HCT116 (cell line): ENCODE results near the gene MYRFL. TPM values are rescaled to one million over a fixed set of nuclear protein-coding genes. Genes with fewer than 3 reads are reported as not detected.

ENCODE experiments used
- ATAC-seq: fragments of 200-7000 bp; cut with Tn5 transposase; 2 replicates; pipeline ENCODE4 v1.9.1; 2020; ENCODE audit warnings: mild to moderate bottlenecking, moderate library complexity
- BruUV-seq: library from RNA; stranded (reverse); fragments of 400-500 nt; replicated peaks from 2 replicates; lab custom pipeline; 2021; lab: Mats Ljungman, UMichigan
- CTCF ChIA-PET: fragments of 300-600 bp; sonication (Branson Sonifier 250); formaldehyde crosslinking; loops from one replicate; lab custom pipeline; 2021; ENCODE audit warnings: antibody characterized with exemption; lab: Charles Lee
- POLR2A ChIA-PET: fragments of 300-600, 350-600 bp; sonication (Branson Sonifier 250); formaldehyde crosslinking; loops from one replicate; lab custom pipeline; 2021; ENCODE audit warnings: antibody characterized with exemption; lab: Charles Lee
- RAD21 ChIA-PET, 2 experiments: fragments of 300-600 bp; sonication (Branson Sonifier 250); formaldehyde crosslinking; loops; one replicate each; lab custom pipeline; 2023; ENCODE audit warnings: low total read pairs in 2 of 2; ENCODE audit not compliant: uncharacterized antibody in 2 of 2, unreplicated experiment in 2 of 2, low non-redundant PET in 1 of 2; lab: Charles Lee
- DNase-seq: peaks from one replicate; pipeline ENCODE4 v3.0.0-alpha.2; 2010; ENCODE audit warnings: low read depth, low spot score
- H2AFZ ChIP-seq: fragments of 200-600 bp; shearing (Covaris generic), sonication (generic); 2 replicates; pipeline ENCODE4 v1.6.1; 2017; ENCODE audit warnings: low read depth, mixed run types, mixed read lengths, antibody characterized with exemption, low read length; ENCODE audit not compliant: poor library complexity, severe bottlenecking
- H3K27ac ChIP-seq: 2 replicates; pipeline ENCODE4 v1.5.1; 2012; ENCODE audit warnings: low read depth, low read length
- H3K27me3 ChIP-seq: fragments of 200-600 bp; sonication (generic); 2 replicates; pipeline ENCODE4 v1.6.1; 2016; ENCODE audit warnings: mixed run types, low read length, mixed read lengths; ENCODE audit not compliant: insufficient read depth
- H3K36me3 ChIP-seq, 2 experiments: fragments of 200-500 bp in 1 of 2; fragments of 200-600 bp in 1 of 2; sonication (Bioruptor generic) in 1 of 2; sonication (generic) in 1 of 2; 2 replicates each; pipeline versions ENCODE4 v1.5.1 to v1.6.1; 2014 to 2016; ENCODE audit warnings: low read length in 2 of 2, inconsistent platforms in 1 of 2, mixed read lengths in 1 of 2, mixed run types in 1 of 2; ENCODE audit not compliant: insufficient read depth in 2 of 2, control insufficient read depth in 1 of 2
- H3K4me1 ChIP-seq, 2 experiments: fragments of 200-600 bp in 1 of 2; sonication (generic) in 1 of 2; 2 replicates each; pipeline versions ENCODE4 v1.5.1 to v1.6.1; 2012 to 2017; ENCODE audit warnings: low read length in 2 of 2, inconsistent platforms in 1 of 2, mild to moderate bottlenecking in 1 of 2, mixed read lengths in 1 of 2, mixed run types in 1 of 2, moderate library complexity in 1 of 2; ENCODE audit not compliant: insufficient read depth in 2 of 2, control insufficient read depth in 1 of 2
- H3K4me2 ChIP-seq: fragments of 200-600 bp; sonication (generic); 2 replicates; pipeline ENCODE4 v1.6.1; 2017; ENCODE audit warnings: mixed run types, low read length, mixed read lengths
- H3K4me3 ChIP-seq, 2 experiments: fragments of 200-600 bp in 1 of 2; sonication (generic) in 1 of 2; replicated peaks in 1 of 2; 2 replicates each; pipeline ENCODE4 v1.5.1; 2011 to 2016; ENCODE audit warnings: low read length in 2 of 2, control low read depth in 1 of 2, low read depth in 1 of 2, mild to moderate bottlenecking in 1 of 2, mixed read lengths in 1 of 2, mixed run types in 1 of 2
- H3K79me2 ChIP-seq: fragments of 200-600 bp; sonication (generic); 2 replicates; pipeline ENCODE4 v1.6.1; 2017; ENCODE audit warnings: mild to moderate bottlenecking, mixed run types, low read length, moderate library complexity, mixed read lengths; ENCODE audit not compliant: insufficient read depth
- H3K9ac ChIP-seq: fragments of 200-600 bp; sonication (generic); 2 replicates; pipeline ENCODE4 v1.6.1; 2016; ENCODE audit warnings: low read length, mixed read lengths
- H3K9me2 ChIP-seq: fragments of 200-600 bp; sonication (generic), shearing (Covaris generic); 2 replicates; pipeline ENCODE4 v1.6.1; 2017; ENCODE audit warnings: mixed run types, mild to moderate bottlenecking, moderate library complexity; ENCODE audit not compliant: insufficient read depth
- H3K9me3 ChIP-seq, 2 experiments: fragments of 200-500 bp in 1 of 2; fragments of 200-600 bp in 1 of 2; sonication (Bioruptor generic) in 1 of 2; sonication (generic) in 1 of 2; 2 replicates each; pipeline ENCODE4 v1.6.1; 2014 to 2017; ENCODE audit warnings: low read length in 2 of 2, mixed read lengths in 2 of 2, inconsistent platforms in 1 of 2, low read depth in 1 of 2, mild to moderate bottlenecking in 1 of 2, mixed run types in 1 of 2, moderate library complexity in 1 of 2; ENCODE audit not compliant: control insufficient read depth in 1 of 2, insufficient read depth in 1 of 2
- H4K20me1 ChIP-seq: fragments of 200-600 bp; sonication (generic), shearing (Covaris generic); 2 replicates; pipeline ENCODE4 v1.6.1; 2017; ENCODE audit warnings: mixed run types, mild to moderate bottlenecking, moderate library complexity; ENCODE audit not compliant: insufficient read depth
- CBX3 ChIP-seq: IDR thresholded peaks from 2 replicates; pipeline ENCODE4 v1.6.1; 2012; ENCODE audit warnings: low read depth
- CEBPB ChIP-seq: IDR thresholded peaks from 2 replicates; pipeline ENCODE4 v1.6.1; 2012; ENCODE audit warnings: low read depth
- CTCF ChIP-seq, 3 experiments: fragments of 200-600 bp in 1 of 3; sonication (generic) in 1 of 3; IDR thresholded peaks in 2 of 3; conservative IDR thresholded peaks in 1 of 3; 2 replicates each; pipeline ENCODE4 v1.5.1; 2012 to 2017; ENCODE audit warnings: low read depth in 2 of 3, low read length in 2 of 3, antibody characterized with exemption in 1 of 3, borderline replicate concordance in 1 of 3, control low read depth in 1 of 3, mild to moderate bottlenecking in 1 of 3, mixed read lengths in 1 of 3, mixed run types in 1 of 3, moderate library complexity in 1 of 3; ENCODE audit not compliant: insufficient read depth in 1 of 3
- ELF1 ChIP-seq: IDR thresholded peaks from 2 replicates; pipeline ENCODE4 v1.6.1; 2012; ENCODE audit warnings: low read depth, borderline replicate concordance
- EZH2phosphoT487 ChIP-seq: fragments of 200-600 bp; IDR thresholded peaks from 2 replicates; pipeline ENCODE4 v1.6.1; 2018; ENCODE audit warnings: antibody characterized with exemption, borderline replicate concordance
- FOSL1 ChIP-seq: IDR thresholded peaks from 2 replicates; pipeline ENCODE4 v1.6.1; 2012; ENCODE audit warnings: low read depth
- JUND ChIP-seq: IDR thresholded peaks from 2 replicates; pipeline ENCODE4 v1.6.1; 2012
- MAX ChIP-seq: IDR thresholded peaks from 2 replicates; pipeline ENCODE4 v1.6.1; 2012
- POLR2A ChIP-seq: IDR thresholded peaks from 2 replicates; pipeline ENCODE4 v1.7.0; 2011; ENCODE audit warnings: borderline replicate concordance; ENCODE audit not compliant: insufficient read depth, insufficient read length; ENCODE audit errors: extremely low read depth
- POLR2AphosphoS5 ChIP-seq: IDR thresholded peaks from 2 replicates; pipeline ENCODE4 v1.6.1; 2011; ENCODE audit warnings: mild to moderate bottlenecking, low read depth, low read length, moderate library complexity
- RAD21 ChIP-seq: IDR thresholded peaks from 2 replicates; pipeline ENCODE4 v1.6.1; 2012; ENCODE audit warnings: low read depth, mild to moderate bottlenecking
- REST ChIP-seq: IDR thresholded peaks from 2 replicates; pipeline ENCODE4 v1.6.1; 2012; ENCODE audit warnings: low read depth
- SIN3A ChIP-seq: IDR thresholded peaks from 2 replicates; pipeline ENCODE4 v1.6.1; 2012; ENCODE audit warnings: low read depth
- SP1 ChIP-seq: IDR thresholded peaks from 2 replicates; pipeline ENCODE4 v1.6.1; 2012; ENCODE audit warnings: low read depth
- SRF ChIP-seq: IDR thresholded peaks from 2 replicates; pipeline ENCODE4 v1.6.1; 2012; ENCODE audit warnings: low read depth
- TCF7L2 ChIP-seq: IDR thresholded peaks from 2 replicates; pipeline ENCODE4 v1.7.0; 2011; ENCODE audit warnings: borderline replicate concordance, inconsistent platforms; ENCODE audit not compliant: insufficient read depth, insufficient read length; ENCODE audit errors: extremely low read depth
- YY1 ChIP-seq: IDR thresholded peaks from 2 replicates; pipeline ENCODE4 v1.6.1; 2011; ENCODE audit warnings: low read length, low read depth, moderate library complexity, mild to moderate bottlenecking; ENCODE audit not compliant: insufficient replicate concordance; ENCODE audit errors: extremely low read depth
- ZFX ChIP-seq: fragments of 450-650 bp; IDR thresholded peaks from 2 replicates; pipeline ENCODE4 v1.6.1; 2017
- ZNF274 ChIP-seq: fragments of 200-500 bp; sonication (Bioruptor generic); IDR thresholded peaks from 2 replicates; pipeline ENCODE4 v1.6.1; 2014; ENCODE audit warnings: mild to moderate bottlenecking, low read depth, low read length, inconsistent platforms
- intact Hi-C: fragments of 100-400 bp; cut with micrococcal nuclease; formaldehyde crosslinking; loops from 2 replicates; pipeline ENCODE4 v1.10.0; 2022
- total RNA-seq: library from RNA; stranded (reverse); gene quantifications from one replicate; pipeline ENCODE4 v1.2.1, GENCODE V29; 2021; ENCODE audit not compliant: unreplicated experiment
- TF ChIP-seq, protein P1 (sequence below): IDR thresholded peaks from 2 replicates; pipeline ENCODE4 v1.6.1; 2011; ENCODE audit warnings: mild to moderate bottlenecking, low read length, moderate library complexity; ENCODE audit not compliant: insufficient replicate concordance; ENCODE audit errors: extremely low read depth

Gene MYRFL
- total RNA-seq, 1 experiment from 2014 or later: 0.30 TPM

DNA sequence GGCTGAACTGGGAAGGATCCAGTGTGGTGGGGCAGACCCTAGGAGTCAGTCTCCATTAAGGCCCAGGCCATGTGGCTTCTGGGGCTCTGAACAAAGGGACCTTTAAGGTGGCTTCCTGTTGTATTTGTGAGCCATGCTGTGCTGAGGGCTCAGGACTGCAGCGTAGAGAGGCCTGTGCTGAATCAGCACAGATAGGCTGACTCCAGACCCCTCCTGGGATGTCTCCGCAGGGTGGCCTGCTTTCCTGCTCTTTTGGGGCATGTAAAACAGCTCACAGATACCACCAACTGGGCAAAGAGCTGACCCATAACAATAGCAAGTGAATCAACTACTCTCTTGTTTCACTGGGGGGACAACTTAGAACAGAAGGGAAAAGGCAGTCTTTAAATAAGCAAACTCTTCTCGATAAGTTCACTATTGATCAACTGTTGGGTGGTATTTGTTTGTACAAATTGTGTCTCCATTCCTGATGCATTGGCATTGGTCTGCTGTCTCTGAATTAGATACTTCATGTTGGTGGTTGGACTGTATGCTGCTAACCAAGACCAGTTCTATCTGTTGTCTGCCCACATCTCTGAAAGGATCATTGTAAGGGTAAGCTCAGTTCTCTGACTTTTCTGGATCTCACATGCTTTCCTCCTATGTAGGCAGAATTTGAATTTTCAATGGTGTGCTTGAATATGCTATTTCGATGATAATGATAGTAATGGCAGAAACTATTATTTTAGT is 71.8 kb downstream of the MYRFL start:
- Histone ChIP-seq H3K27me3 (no peaks in the 10 kb centered on the region), H3K27ac (no peak overlapping the region), H3K79me2 (no peaks in the 10 kb centered on the region), H2AFZ (no peak overlapping the region), H3K9me3 (no peaks in the 10 kb centered on the region), H3K9ac (no peak overlapping the region), H3K4me1 (no peaks in the 10 kb centered on the region), H3K4me3 (no peak overlapping the region), H4K20me1 (no peaks in the 10 kb centered on the region), H3K4me2 (no peak overlapping the region), H3K9me2 (no peaks in the 10 kb centered on the region), H3K36me3 (no peaks in the 10 kb centered on the region)
- DNase-seq (no peak), ATAC-seq (no peak)
- TF ChIP-seq MAX: no peak
- no peak for TF ChIP-seq ZNF274
- no peak for TF ChIP-seq REST
- TF ChIP-seq CBX3: no peak
- no peak for TF ChIP-seq YY1
- no peak for TF ChIP-seq SP1
- no peak for TF ChIP-seq RAD21
- no peak for TF ChIP-seq SRF
- TF ChIP-seq CTCF (IDR thresholded peaks at IDR 0.05 in 2 of 3, conservative IDR thresholded peaks at IDR 0.05 in 1 of 3; ENCODE audit: borderline replicate concordance in 1 of 3, insufficient read depth in 1 of 3, low read depth in 2 of 3, low read length in 2 of 3): no peak
- no peak for TF ChIP-seq TCF7L2
- no peak for TF ChIP-seq ELF1
- no peak for TF ChIP-seq CEBPB
- TF ChIP-seq EZH2phosphoT487: no peak
- TF ChIP-seq POLR2A: no peak
- TF ChIP-seq JUND: no peak
- no peak for TF ChIP-seq ZFX
- TF ChIP-seq POLR2AphosphoS5: no peak
- no peak for TF ChIP-seq SIN3A
- TF ChIP-seq, protein P1, sequence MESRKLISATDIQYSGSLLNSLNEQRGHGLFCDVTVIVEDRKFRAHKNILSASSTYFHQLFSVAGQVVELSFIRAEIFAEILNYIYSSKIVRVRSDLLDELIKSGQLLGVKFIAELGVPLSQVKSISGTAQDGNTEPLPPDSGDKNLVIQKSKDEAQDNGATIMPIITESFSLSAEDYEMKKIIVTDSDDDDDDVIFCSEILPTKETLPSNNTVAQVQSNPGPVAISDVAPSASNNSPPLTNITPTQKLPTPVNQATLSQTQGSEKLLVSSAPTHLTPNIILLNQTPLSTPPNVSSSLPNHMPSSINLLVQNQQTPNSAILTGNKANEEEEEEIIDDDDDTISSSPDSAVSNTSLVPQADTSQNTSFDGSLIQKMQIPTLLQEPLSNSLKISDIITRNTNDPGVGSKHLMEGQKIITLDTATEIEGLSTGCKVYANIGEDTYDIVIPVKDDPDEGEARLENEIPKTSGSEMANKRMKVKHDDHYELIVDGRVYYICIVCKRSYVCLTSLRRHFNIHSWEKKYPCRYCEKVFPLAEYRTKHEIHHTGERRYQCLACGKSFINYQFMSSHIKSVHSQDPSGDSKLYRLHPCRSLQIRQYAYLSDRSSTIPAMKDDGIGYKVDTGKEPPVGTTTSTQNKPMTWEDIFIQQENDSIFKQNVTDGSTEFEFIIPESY: no peak
- TF ChIP-seq FOSL1: no peak
- POLR2A ChIA-PET: no interaction called here
- RAD21 ChIA-PET: no interaction called here
- CTCF ChIA-PET: no interaction called here
- BruUV-seq: no TSS peak
- intact Hi-C loops: no loop called here
